Omental fat pad (tissue), 4 donors: ENCODE data around the gene NAMPT. TPM values are rescaled to one million over a fixed set of nuclear protein-coding genes. Genes with fewer than 3 reads are reported as not detected.

ENCODE experiments used
- ATAC-seq: fragments of 150-250 bp; one replicate; pipeline ENCODE4 v1.9.1; 2016; ENCODE audit warnings: mild to moderate bottlenecking, moderate library complexity; ENCODE audit not compliant: low FRiP score
- DNase-seq: peaks from one replicate; pipeline ENCODE4 v3.0.0-alpha.2; 2019; ENCODE audit warnings: low spot score
- total RNA-seq, 4 donors: library from RNA; depleted of rRNA; stranded (reverse); fragments of >200 nt; gene quantifications; one replicate each; pipeline ENCODE4 v1.1.0, GENCODE V29; 2016
- TF ChIP-seq, protein P1 (sequence below), 3 donors: fragments of 450-650 bp; IDR thresholded peaks; one replicate each; pipeline ENCODE4 v1.5.1; 2016 to 2017; ENCODE audit warnings: antibody characterized with exemption in 3 of 3, mild to moderate bottlenecking in 3 of 3, moderate library complexity in 2 of 3

The NAMPT gene
- total RNA-seq, 4 donors from 2014 or later: 636 to 2,401 (median 1,222) TPM

DNA sequence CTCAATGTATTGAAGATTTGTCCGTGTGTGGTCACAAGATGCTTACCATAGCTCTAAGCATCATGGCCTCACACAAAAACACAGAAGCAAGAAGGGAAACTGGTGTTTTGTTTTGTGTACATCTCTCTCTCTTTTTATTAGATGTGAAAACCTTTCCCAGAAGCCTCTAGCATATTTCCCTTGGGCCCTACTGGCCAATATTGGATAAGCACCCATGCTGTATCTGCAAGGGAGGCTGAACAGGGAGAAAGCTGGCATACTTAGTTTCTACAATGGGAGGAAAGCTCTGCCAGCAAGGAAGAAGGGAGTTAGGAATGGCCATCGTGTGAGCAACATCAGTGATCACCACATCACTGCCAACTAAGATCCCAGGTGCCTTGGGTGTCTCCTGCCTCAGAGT, 9.6 kb upstream of the NAMPT start:
- TF ChIP-seq, protein P1, sequence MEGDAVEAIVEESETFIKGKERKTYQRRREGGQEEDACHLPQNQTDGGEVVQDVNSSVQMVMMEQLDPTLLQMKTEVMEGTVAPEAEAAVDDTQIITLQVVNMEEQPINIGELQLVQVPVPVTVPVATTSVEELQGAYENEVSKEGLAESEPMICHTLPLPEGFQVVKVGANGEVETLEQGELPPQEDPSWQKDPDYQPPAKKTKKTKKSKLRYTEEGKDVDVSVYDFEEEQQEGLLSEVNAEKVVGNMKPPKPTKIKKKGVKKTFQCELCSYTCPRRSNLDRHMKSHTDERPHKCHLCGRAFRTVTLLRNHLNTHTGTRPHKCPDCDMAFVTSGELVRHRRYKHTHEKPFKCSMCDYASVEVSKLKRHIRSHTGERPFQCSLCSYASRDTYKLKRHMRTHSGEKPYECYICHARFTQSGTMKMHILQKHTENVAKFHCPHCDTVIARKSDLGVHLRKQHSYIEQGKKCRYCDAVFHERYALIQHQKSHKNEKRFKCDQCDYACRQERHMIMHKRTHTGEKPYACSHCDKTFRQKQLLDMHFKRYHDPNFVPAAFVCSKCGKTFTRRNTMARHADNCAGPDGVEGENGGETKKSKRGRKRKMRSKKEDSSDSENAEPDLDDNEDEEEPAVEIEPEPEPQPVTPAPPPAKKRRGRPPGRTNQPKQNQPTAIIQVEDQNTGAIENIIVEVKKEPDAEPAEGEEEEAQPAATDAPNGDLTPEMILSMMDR (IDR thresholded peaks at IDR 0.05): no peak
- ATAC-seq (no peak), DNase-seq (no peak)

DNA sequence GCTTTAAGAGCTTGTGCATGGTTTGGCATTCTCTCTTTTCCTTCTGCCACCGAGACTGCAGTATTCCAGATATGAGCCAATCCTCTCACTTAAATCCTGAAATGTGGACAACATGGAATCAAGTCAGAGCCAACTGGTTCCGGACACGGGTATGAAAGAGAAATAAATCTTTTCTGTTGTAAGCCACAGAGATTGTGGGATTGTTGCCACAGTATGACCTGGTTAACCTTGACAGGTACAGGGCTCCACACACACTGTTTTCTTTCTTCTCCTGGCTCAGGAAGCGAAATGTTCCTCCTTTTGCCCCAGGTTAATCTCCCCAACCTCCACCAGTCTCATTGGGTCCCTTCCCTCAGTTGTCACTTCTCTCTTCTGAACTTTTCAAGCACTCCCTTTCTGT, 6.5 kb upstream of the NAMPT start:
- TF ChIP-seq, protein P1 (IDR thresholded peaks at IDR 0.05): no peak
- no peak for DNase-seq
- ATAC-seq: no peak

DNA sequence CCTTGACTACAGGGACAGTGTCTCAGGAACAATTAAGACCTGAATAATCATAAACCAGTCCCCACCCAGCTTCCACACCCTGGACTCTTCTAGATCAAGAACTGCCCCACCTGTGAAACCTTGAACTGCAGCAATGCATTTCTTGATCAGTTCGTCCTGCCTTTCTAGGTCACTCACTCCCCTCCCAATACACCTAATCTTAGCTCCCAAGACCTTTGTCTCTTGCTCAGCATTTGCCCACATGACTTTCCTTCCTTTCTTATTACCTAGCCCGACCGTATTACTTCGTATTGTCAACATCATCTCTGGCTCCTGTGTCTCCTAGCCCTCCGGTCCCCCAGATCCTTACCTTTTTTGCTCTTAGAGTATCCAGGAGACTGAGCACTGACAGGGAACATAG, 5.5 kb upstream of the NAMPT start:
- ATAC-seq (no peak), DNase-seq (no peak)
- TF ChIP-seq, protein P1 (IDR thresholded peaks at IDR 0.05): no peak

DNA sequence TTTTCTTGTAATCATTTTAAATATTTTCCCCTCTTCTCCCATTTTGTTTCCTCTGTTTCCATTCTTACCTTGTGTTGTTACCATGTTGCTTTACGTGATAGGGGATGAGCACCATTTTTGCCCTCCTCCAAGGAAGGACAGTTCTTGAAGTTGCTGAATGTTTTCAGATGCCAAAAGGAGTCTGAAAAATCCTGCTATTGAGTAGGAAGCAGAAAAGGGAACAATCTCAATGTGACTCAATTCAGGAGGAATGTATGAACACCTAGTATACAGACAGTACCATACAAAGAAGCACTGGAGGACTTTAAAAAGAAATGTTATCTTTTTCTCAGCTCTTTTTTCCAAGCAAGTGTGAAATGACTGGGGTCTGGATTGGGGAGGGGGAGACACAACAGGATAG, 5.1 kb upstream of the NAMPT start:
- DNase-seq (no peak), ATAC-seq (no peak)
- TF ChIP-seq, protein P1 (IDR thresholded peaks at IDR 0.05): no peak

DNA sequence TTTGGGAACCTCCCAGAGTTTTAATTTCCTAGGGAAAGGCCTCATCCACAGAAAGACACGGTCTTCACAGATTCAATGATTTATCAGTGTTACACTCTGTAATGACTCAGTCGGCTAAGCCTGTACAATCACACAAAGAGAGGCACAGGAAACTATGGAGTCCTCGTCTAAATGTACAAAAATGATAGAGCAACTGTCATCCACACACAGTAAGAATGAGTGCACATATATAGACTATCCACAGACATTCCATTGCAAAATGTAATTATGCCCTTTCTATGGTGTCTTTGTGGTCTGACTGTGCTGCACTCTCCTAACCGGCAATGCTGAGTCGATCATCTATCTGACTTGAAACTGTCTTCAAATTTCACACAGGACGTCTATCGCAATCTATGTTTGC, 3.5 kb upstream of the NAMPT start:
- DNase-seq (no peak), ATAC-seq (no peak)
- TF ChIP-seq, protein P1 (IDR thresholded peaks at IDR 0.05): no peak

DNA sequence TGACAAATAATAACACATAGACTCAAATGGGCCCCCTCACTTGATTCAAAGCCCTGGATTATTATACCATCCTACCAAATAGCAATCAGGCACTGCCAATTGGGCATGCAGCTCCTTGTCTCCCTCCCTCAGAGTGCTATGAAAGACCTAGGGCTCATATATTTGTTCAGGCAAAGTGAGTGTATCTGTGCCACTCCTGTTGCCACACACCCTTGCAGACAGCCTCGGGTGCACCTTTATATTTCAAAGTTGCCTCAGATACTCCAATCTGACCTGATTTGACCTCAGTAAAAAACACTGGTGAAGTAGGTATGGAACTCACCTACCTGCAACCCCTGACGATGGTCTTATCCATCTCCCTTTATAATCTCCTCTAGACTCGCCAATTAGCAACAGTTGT, 3.0 kb upstream of the NAMPT start:
- TF ChIP-seq, protein P1 (IDR thresholded peaks at IDR 0.05): no peak
- DNase-seq (no peak), ATAC-seq (no peak)

DNA sequence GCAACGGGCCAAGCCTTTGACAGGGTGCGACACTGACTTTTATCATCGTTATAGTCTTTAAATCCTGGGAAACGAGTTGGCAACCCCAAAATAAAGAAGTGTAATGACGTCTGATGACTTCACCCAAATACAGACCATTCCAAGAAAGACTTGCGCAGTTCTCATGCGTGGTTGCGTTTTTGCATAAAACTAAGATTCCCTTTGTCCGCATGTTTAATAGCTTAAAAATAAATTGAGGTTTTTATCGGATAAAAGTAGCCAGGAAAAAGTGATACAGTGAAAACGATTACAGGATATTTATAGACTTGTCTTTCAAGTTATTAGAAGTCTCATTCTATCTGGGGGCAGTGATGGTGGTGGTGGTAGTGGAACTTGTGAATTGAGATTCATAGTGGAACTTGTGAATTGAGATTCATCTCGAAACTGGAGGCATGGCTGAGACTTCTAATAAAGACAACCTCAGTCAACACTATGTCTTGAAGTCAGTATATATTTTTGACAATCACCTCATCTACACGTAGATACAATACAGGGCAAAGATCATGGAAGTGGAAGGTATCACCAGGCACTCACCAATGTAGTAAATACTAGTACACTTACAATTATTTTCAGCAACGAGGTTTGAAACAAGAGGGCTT, 1.2 kb upstream of the NAMPT start:
- TF ChIP-seq, protein P1 (IDR thresholded peaks at IDR 0.05): no peak
- ATAC-seq (no peak), DNase-seq (no peak)
